PC-9 (cell line): ENCODE data around the gene DPEP2.

ENCODE experiments used
- EZH2 ChIP-seq: fragments of 200-600 bp; sonication (generic); IDR thresholded peaks from 2 replicates; pipeline ENCODE4 v1.8.0; 2017; ENCODE audit warnings: antibody characterized with exemption, low read depth
- TF ChIP-seq, protein P1 (sequence below): fragments of 200-600 bp; sonication (generic); conservative IDR thresholded peaks from 2 replicates; pipeline ENCODE4 v1.6.1; 2017; ENCODE audit warnings: mixed run types, antibody characterized with exemption, mild to moderate bottlenecking, moderate library complexity

DNA sequence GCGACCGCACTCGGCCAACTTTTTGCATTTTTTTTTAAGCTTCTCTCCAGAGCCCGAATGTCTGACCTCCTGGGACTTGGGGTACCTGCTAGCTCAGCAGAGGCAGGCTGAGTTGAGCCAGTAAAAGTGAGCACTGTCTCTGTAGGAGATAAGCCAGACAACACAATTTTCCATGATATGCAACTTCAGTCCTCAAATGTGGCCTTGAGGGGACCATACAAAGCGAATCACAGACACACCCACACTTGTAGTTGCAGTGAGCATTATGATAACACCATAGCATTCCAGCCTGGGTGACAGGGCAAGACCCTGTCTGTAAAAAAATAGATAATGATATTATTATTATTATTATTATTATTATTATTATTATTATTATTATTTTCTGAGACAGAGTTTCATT is 2.6 kb downstream of the DPEP2 start:
- TF ChIP-seq, protein P1, sequence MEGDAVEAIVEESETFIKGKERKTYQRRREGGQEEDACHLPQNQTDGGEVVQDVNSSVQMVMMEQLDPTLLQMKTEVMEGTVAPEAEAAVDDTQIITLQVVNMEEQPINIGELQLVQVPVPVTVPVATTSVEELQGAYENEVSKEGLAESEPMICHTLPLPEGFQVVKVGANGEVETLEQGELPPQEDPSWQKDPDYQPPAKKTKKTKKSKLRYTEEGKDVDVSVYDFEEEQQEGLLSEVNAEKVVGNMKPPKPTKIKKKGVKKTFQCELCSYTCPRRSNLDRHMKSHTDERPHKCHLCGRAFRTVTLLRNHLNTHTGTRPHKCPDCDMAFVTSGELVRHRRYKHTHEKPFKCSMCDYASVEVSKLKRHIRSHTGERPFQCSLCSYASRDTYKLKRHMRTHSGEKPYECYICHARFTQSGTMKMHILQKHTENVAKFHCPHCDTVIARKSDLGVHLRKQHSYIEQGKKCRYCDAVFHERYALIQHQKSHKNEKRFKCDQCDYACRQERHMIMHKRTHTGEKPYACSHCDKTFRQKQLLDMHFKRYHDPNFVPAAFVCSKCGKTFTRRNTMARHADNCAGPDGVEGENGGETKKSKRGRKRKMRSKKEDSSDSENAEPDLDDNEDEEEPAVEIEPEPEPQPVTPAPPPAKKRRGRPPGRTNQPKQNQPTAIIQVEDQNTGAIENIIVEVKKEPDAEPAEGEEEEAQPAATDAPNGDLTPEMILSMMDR, result no peak
- no peak for TF ChIP-seq EZH2
